ENCODE data around the gene ARID2. TPM values are rescaled to one million over a fixed set of nuclear protein-coding genes. Genes with fewer than 3 reads are reported as not detected.

ARID2 gene
- polyA plus RNA-seq, 1 donor from 2014 or later, result 6.2 TPM

DNA sequence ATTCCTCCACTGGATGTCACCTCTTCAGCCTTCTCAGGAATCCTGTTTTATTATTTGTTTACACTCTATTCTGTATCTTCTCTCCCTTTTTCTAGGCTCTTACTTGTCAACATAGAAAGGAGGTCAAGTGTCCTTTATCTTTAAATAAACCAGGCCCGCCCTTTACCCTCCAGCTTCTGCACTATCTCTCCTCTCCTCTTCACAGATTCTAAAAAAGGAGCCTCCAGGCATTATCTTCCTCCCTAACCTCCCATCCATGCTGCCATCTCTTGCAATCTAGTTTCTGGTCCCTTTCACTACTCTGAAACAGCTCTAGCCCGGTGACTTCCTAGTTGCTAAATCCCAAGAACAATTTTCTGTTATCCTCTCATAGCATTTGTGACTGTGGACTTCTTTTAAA lies 24.1 kb upstream of the ARID2 start:
- Mint-ChIP-seq H3K27me3 (no peaks in the 10 kb centered on the region), H3K4me3 (no peak overlapping the region), H3K9me3 (peaks cover 0 to 4% (median 4%) of the 10 kb centered on the region in 3 donors), H3K27ac (no peak overlapping the region), H3K36me3 (peaks cover 19% of the 10 kb centered on the region), H3K4me1 (peaks cover 19 to 36% (median 20%) of the 10 kb centered on the region in 3 donors)

DNA sequence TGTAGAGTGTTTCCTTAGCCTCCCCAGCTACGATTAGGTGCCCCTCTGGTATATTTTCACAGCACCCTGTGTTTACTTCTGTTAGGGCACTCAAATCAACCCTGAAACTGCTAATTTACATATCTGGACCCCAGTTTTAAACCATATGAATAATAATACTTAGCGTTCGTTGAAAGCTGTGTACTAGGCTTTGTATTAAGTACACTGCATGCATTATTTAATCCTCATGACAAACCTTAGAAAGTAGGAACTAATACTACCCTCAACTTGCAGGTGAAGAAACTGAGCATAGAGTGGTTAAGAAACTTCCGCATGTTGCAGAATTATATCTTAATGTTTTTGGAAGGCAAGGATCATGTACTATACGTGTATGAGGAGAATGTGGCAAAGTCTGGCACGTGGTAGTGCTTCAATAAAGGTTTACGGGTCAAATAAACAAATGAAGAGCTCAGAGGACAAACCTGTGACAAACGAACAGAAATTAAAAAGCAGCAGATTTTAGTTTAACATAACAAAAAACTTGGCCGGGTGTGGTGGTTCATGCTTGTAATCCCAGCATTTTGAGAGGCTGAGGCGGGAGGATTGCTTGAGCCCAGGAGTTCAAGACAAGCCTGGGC lies 22.2 kb upstream of the ARID2 start:
- Mint-ChIP-seq H3K4me3 (no peak overlapping the region), H3K27ac (no peak overlapping the region), H3K9me3 (peaks cover 0 to 4% (median 0%) of the 10 kb centered on the region in 3 donors), H3K36me3 (peaks cover 15% of the 10 kb centered on the region), H3K4me1 (peaks cover 19 to 37% (median 22%) of the 10 kb centered on the region in 3 donors), H3K27me3 (no peaks in the 10 kb centered on the region)

- H3K4me3 Mint-ChIP-seq, result no peak overlapping the region
- peaks cover 0 to 4% (median 0%) of the 10 kb centered on the region in 3 donors for H3K9me3 Mint-ChIP-seq
- no peak overlapping the region for H3K27ac Mint-ChIP-seq
- no peaks in the 10 kb centered on the region for H3K27me3 Mint-ChIP-seq
- peaks cover 20 to 44% (median 23%) of the 10 kb centered on the region in 3 donors for H3K4me1 Mint-ChIP-seq
- peaks cover 16% of the 10 kb centered on the region for H3K36me3 Mint-ChIP-seq
Observed at GRCh38 chr12:45708363-45708762, 21.1 kb upstream of the ARID2 start.

- Mint-ChIP-seq H3K27me3 (no peaks in the 10 kb centered on the region), H3K36me3 (peaks cover 12% of the 10 kb centered on the region), H3K27ac (no peak overlapping the region), H3K4me1 (peaks cover 19 to 49% (median 25%) of the 10 kb centered on the region in 3 donors), H3K9me3 (peaks cover 0 to 4% (median 0%) of the 10 kb centered on the region in 3 donors), H3K4me3 (no peak overlapping the region)
Observed at GRCh38 chr12:45708901-45709300, 20.6 kb upstream of the ARID2 start.

DNA sequence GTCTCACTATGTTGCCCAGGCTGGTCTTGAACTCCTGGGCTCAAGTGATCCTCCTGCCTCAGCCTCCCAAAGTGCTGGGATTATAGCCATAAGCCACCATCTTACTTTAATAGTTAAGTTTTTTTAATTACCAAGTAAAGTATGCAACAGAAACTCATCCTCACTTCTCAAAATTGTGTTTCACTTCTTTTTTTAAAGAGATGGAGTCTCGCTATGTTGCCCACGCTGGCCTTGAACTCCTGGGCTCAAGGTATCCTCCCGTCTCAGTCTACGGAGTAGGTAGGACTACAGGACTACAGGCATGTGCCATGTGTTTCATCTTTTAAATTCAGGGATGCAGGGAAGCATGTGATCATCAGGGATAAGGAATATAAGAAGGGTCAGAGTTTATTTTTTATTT lies 17.2 kb upstream of the ARID2 start:
- H3K27ac Mint-ChIP-seq, result no peak overlapping the region
- no peaks in the 10 kb centered on the region for H3K27me3 Mint-ChIP-seq
- H3K36me3 Mint-ChIP-seq, result peaks cover 5% of the 10 kb centered on the region

DNA sequence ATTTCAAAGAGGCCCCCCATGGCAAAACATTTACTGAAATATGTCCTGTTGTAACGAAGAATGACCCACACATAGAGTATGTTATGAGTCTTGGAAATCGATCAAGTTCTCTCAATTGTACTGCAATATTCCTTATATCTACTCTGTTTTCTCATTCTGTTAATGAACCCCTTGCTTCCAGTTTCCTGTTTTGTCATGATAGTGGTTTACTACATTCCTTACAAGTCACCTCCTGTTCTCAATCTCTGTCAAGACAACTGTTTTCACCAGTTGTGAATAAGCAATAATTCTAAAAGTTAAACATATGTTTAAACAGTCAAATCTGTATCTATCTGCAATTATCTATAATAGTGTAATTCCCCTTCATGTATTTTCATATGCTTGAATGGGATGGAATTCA lies 16.4 kb upstream of the ARID2 start:
- no peaks in the 10 kb centered on the region for H3K9me3 Mint-ChIP-seq
- no peak overlapping the region for H3K4me3 Mint-ChIP-seq
- H3K4me1 Mint-ChIP-seq, result peaks cover 9 to 32% (median 9%) of the 10 kb centered on the region in 3 donors
- no peak overlapping the region for H3K27ac Mint-ChIP-seq
- no peaks in the 10 kb centered on the region for H3K27me3 Mint-ChIP-seq
- H3K36me3 Mint-ChIP-seq, result peaks cover 5% of the 10 kb centered on the region

More for the DNA sequence above, 17.2 kb upstream of the ARID2 start:
- Mint-ChIP-seq H3K4me3 (peak overlapping the region in 1 of 4 donors; percentile 58), H3K4me1 (peaks cover 9 to 31% (median 12%) of the 10 kb centered on the region in 3 donors), H3K9me3 (no peaks in the 10 kb centered on the region)

DNA sequence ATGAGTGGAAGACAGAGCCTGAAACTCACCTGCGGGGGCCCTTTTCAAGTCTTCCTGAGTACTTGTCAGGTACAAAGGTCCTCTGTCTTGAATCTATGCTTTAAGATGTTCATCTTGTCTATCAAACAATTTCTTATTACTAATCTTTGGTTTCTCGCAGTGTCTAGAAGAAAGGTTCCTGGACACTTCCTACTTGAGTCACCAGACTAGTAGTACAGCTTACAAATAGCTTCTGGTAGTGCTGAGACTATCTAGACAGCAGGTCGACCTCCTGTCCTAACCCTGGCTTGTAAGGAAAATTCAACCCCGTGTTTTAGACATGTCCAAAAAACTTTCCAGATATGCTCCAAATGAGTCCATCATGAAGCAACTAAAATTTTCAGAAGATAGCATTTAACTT lies 11.2 kb upstream of the ARID2 start:
- Mint-ChIP-seq H3K4me3 (no peak overlapping the region), H3K4me1 (peaks cover 22 to 52% (median 42%) of the 10 kb centered on the region in 3 donors), H3K27ac (peak overlapping the region in 1 of 3 donors; percentile 60), H3K36me3 (peaks cover 1% of the 10 kb centered on the region), H3K27me3 (no peaks in the 10 kb centered on the region), H3K9me3 (no peaks in the 10 kb centered on the region)

GRCh38 chr12:45720069-45720468 lies 9.4 kb upstream of the ARID2 start:
- peaks cover 3% of the 10 kb centered on the region for H3K36me3 Mint-ChIP-seq
- peaks cover 23 to 42% (median 42%) of the 10 kb centered on the region in 3 donors for H3K4me1 Mint-ChIP-seq
- no peak overlapping the region for H3K4me3 Mint-ChIP-seq

GRCh38 chr12:45721369-45721768 lies 8.1 kb upstream of the ARID2 start:
- Mint-ChIP-seq H3K27me3 (no peaks in the 10 kb centered on the region), H3K27ac (no peak overlapping the region), H3K4me3 (peak overlapping the region in 1 of 4 donors; percentile 70), H3K36me3 (peaks cover 2% of the 10 kb centered on the region), H3K4me1 (peaks cover 28 to 49% (median 47%) of the 10 kb centered on the region in 3 donors), H3K9me3 (no peaks in the 10 kb centered on the region)

More at GRCh38 chr12:45720069-45720468, 9.4 kb upstream of the ARID2 start:
- no peaks in the 10 kb centered on the region for H3K9me3 Mint-ChIP-seq
- no peaks in the 10 kb centered on the region for H3K27me3 Mint-ChIP-seq
- H3K27ac Mint-ChIP-seq, result no peak overlapping the region

GRCh38 chr12:45721954-45722353 lies 7.6 kb upstream of the ARID2 start:
- Mint-ChIP-seq H3K36me3 (peaks cover 2% of the 10 kb centered on the region), H3K4me3 (peak overlapping the region in 1 of 4 donors; percentile 70), H3K27me3 (no peaks in the 10 kb centered on the region), H3K4me1 (peaks cover 28 to 49% (median 47%) of the 10 kb centered on the region in 3 donors), H3K9me3 (no peaks in the 10 kb centered on the region), H3K27ac (no peak overlapping the region)

DNA sequence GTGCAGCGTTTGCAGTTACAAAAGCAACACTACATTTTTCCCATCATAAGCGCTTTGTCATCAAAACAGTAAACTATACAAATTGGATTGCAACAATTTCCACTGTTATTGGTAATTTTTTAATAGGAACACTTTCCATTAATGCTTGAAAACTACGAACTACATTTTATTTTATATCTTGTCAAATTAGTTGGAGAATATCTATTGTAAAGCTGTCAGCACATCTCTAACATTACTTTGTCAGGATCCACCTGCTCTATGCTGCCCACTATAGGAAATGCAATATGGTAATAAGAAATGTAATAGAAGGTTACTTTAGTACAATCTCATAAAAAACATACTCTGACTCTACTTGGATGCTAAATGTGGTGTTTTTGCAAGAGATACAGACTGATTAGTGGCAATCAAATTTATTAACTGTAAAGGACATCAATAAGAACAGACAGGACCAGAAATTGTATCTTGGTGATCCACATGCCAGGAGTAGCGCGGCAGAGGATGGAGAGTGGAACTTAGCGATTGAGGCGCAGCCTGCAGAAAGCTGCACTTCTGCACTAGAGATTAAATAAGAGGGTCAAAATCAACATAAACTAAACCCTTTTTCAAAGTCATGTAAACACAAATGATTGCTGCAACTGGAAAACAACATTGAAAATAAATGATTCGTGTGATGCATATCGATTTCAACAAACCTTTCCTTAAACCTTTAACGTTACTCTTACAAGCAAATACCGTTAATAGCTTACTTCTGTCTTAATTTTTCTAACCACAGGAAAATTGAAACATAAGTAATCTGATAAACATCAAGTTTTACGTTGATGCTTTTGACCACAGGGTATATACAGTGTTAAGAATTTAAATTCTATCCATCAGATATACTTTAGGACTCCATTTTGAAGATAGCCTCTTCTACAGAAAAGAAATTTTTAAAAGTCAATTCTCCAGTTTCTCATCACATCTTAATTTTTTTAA lies 3.6 kb upstream of the ARID2 start:
- peaks cover 24 to 29% (median 25%) of the 10 kb centered on the region in 3 donors for H3K4me1 Mint-ChIP-seq
- H3K4me3 Mint-ChIP-seq, result peak overlapping the region; percentile 87 to 100 (median 96)
- H3K27me3 Mint-ChIP-seq, result no peaks in the 10 kb centered on the region
- H3K9me3 Mint-ChIP-seq, result no peaks in the 10 kb centered on the region
- H3K27ac Mint-ChIP-seq, result peak overlapping the region; percentile 99
- H3K36me3 Mint-ChIP-seq, result peaks cover 2% of the 10 kb centered on the region

DNA sequence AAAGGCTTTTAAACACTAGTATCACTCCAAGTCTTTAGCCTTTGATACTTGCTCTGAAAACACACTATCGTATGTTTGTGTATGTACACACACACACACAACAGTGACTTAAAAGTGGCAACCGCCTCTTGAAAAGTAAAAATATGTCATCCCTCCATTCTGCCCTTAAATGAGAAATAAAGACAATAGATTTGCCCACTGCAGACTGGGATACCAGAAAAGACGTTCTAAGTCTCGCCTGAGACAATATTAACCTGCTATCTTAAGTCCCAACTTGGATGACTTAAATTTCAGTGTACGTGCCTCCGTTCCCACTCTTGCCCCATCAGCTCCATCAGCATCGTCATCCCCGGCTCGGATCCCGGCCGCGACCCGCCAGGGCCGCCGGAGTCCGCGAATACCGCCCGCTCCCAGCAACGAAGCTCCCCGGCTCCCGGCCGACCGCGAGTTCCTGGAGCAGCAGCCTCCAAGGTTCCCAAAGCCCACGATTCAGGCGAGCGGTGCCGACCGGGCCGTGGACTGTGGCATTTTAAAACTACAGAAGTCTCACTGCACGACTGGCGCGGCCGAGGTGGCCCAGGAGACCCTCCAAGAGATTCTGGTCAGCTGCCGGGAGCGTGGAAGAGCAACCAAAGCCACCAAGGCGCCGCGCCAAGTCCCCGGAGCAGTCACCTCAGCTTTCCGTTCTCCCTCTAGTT lies 2.8 kb upstream of the ARID2 start:
- H3K4me3 Mint-ChIP-seq, result peak overlapping the region; percentile 87 to 100 (median 96)
- H3K27ac Mint-ChIP-seq, result peak overlapping the region; percentile 99
- H3K4me1 Mint-ChIP-seq, result peaks cover 21 to 24% (median 22%) of the 10 kb centered on the region in 3 donors
- no peaks in the 10 kb centered on the region for H3K9me3 Mint-ChIP-seq
- H3K36me3 Mint-ChIP-seq, result peaks cover 2% of the 10 kb centered on the region
- no peaks in the 10 kb centered on the region for H3K27me3 Mint-ChIP-seq

- peak overlapping the region; percentile 99 for H3K27ac Mint-ChIP-seq
- H3K9me3 Mint-ChIP-seq, result no peaks in the 10 kb centered on the region
- peak overlapping the region; percentile 87 to 100 (median 96) for H3K4me3 Mint-ChIP-seq
- H3K36me3 Mint-ChIP-seq, result peaks cover 2% of the 10 kb centered on the region
- H3K4me1 Mint-ChIP-seq, result peaks cover 22 to 27% (median 23%) of the 10 kb centered on the region in 3 donors
- no peaks in the 10 kb centered on the region for H3K27me3 Mint-ChIP-seq
Observed at GRCh38 chr12:45727301-45727979, 2.1 kb upstream of the ARID2 start.

DNA sequence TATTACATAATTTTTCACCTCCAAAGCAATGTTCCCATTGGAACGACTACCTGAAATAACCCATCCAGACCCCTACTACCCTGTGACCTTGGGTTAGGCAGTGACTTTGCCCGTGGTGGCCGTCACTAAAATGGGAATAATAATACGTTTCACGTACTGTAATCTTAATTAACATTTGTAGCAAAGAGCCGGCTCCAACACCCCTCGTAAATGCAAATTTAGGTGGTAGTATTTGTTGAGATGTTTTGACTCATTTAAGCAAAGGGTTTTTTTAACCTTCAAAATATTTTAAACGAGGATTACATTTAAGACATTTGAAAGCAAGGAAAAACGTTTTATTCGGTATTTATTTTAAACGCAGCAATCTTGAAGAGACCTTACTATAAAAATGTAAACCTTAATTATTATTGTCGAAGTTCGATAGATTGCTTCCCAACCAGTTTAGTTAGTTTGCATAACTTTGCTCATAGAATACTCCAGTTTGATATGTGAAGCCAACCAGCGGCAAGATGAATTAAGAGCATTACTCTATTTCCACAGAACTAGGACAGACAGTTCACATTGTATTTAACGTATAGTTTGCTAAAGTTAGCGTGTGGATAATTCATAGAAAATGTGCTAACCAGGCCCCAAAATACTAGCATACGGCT lies 1.4 kb upstream of the ARID2 start:
- Mint-ChIP-seq H3K27ac (peak overlapping the region; percentile 99), H3K4me3 (peak overlapping the region; percentile 87 to 100 (median 96)), H3K4me1 (peaks cover 20 to 24% (median 24%) of the 10 kb centered on the region in 3 donors), H3K9me3 (no peaks in the 10 kb centered on the region), H3K36me3 (peaks cover 2% of the 10 kb centered on the region), H3K27me3 (no peaks in the 10 kb centered on the region)

Data from IgD-negative memory B cell (primary cell).